Gastrocnemius medialis (tissue), 4 donors: Measurements from ENCODE around the gene RUNDC3A. TPM values are rescaled to one million over a fixed set of nuclear protein-coding genes. Genes with fewer than 3 reads are reported as not detected.

ENCODE experiments used
- ATAC-seq, 2 donors: fragments of 150-250 bp; one replicate each; pipeline ENCODE4 v1.9.1; 2016
- DNase-seq, 2 donors: peaks; one replicate each; pipeline ENCODE4 v3.0.0-alpha.2; 2019
- H3K27ac ChIP-seq, 4 donors: fragments of 200-600 bp; sonication (generic); 1 replicate in 1 of 4; 2 replicates in 3 of 4; pipeline ENCODE4 v1.5.1; 2016 to 2018; ENCODE audit warnings: mild to moderate bottlenecking in 2 of 4, moderate library complexity in 1 of 4
- H3K27me3 ChIP-seq, 3 donors: fragments of 200-600 bp; sonication (generic) in 2 of 3; 1 replicate in 1 of 3; 2 replicates in 2 of 3; pipeline versions ENCODE4 v1.5.1 to v1.6.0; 2016 to 2019; ENCODE audit warnings: mild to moderate bottlenecking in 1 of 3, moderate library complexity in 1 of 3
- H3K36me3 ChIP-seq, 2 donors: fragments of 200-600 bp; sonication (generic) in 1 of 2; one replicate each; pipeline ENCODE4 v1.5.1; 2017 to 2018
- H3K4me1 ChIP-seq, 2 donors: fragments of 200-600 bp; sonication (generic) in 1 of 2; one replicate each; pipeline ENCODE4 v1.5.1; 2016 to 2017; ENCODE audit warnings: mild to moderate bottlenecking in 2 of 2
- H3K4me3 ChIP-seq, 4 donors: fragments of 200-600 bp; sonication (generic) in 3 of 4; 1 replicate in 1 of 4; 2 replicates in 3 of 4; pipeline ENCODE4 v1.5.1; 2016 to 2019; ENCODE audit warnings: mild to moderate bottlenecking in 2 of 4
- H3K9me3 ChIP-seq, 3 donors: fragments of 200-600 bp; sonication (generic) in 2 of 3; 1 replicate in 1 of 3; 2 replicates in 2 of 3; pipeline ENCODE4 v1.5.1; 2016 to 2019
- POLR2A ChIP-seq, 2 donors: fragments of 450-650 bp; IDR thresholded peaks; one replicate each; pipeline ENCODE4 v1.6.1; 2017; ENCODE audit warnings: antibody characterized with exemption in 2 of 2, mild to moderate bottlenecking in 2 of 2, moderate library complexity in 2 of 2
- in situ Hi-C, 4 donors: fragments of 200-750 bp; cut with MboI; loops; one replicate each; pipeline versions ENCODE4 v1.15.0 to v1.8.0; 2017; ENCODE audit warnings: low sequenced_read_pairs in 4 of 4
- intact Hi-C: fragments of 100-400 bp; cut with DNase I; formaldehyde crosslinking; loops from one replicate; pipeline ENCODE4 v1.15.1; 2023; ENCODE audit warnings: low total_unique reads
- total RNA-seq, 4 donors: library from RNA; depleted of rRNA; stranded (reverse); fragments of >200 nt; gene quantifications; one replicate each; pipeline versions ENCODE4 v1.1.0 to v1.2.3, GENCODE V29; 2016
- TF ChIP-seq, protein P1 (sequence below), 5 experiments: fragments of 450-650 bp in 3 of 5; fragments of 200-600 bp in 2 of 5; sonication (generic) in 2 of 5; IDR thresholded peaks in 4 of 5; conservative IDR thresholded peaks in 1 of 5; 1 replicate in 4 of 5; 2 replicates in 1 of 5; pipeline ENCODE4 v1.5.1; 2016 to 2019; ENCODE audit warnings: antibody characterized with exemption in 5 of 5, mild to moderate bottlenecking in 3 of 5, moderate library complexity in 3 of 5

The RUNDC3A gene
- total RNA-seq, 4 donors from 2014 or later, result not detected

DNA sequence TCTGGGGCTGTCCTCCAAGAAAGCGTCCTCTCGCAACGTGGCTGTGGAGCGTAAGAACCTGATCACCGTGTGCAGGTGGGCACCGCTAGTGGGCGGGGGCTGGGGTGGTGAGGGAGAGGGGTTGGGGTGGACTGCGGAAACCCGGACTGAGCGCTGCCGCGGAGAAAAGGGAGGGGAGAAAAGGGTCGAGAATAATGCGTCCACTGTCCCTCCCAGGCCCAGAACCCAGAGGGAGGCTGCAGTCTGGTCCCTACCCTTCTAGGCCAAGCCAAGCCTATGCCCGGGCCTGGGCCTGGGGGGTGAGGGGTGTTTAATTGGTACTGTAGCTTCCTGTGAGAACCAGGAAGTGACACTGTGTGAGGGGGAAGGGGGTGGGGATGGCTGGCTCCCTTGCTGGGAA, 464 bp downstream of the RUNDC3A start:
- in situ Hi-C loops, result no loop called here
- no peaks in the 10 kb centered on the region for H3K9me3 ChIP-seq
- no peak for ATAC-seq

DNA sequence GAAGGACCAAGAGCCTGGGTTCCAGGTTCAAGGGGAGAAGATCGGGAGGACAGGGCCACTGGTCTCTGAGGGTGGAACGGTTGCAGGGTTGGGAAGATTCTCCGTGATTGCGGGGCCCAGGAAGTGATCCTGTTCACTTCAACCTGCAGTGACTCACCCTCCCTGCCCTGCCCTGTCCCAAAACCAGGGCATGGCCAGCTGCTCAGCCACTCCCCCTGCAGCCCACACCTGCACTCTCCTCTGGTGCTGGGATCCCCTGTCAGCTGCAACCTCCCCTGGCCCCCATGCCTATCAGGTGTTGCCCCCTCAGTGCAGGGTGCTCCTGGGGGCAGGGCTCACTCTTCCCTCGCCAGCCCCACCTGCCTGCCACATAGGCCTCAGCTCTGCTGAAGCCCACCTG, 1.1 kb downstream of the RUNDC3A start:
- Histone ChIP-seq H3K27me3 (peaks cover 15 to 33% (median 26%) of the 10 kb centered on the region in 3 donors), H3K4me3 (no peak overlapping the region), H3K4me1 (peaks cover 7 to 18% of the 10 kb centered on the region in 2 donors), H3K9me3 (no peaks in the 10 kb centered on the region), H3K36me3 (no peaks in the 10 kb centered on the region), H3K27ac (no peak overlapping the region)
- in situ Hi-C loops, result no loop called here
- TF ChIP-seq, protein P1, sequence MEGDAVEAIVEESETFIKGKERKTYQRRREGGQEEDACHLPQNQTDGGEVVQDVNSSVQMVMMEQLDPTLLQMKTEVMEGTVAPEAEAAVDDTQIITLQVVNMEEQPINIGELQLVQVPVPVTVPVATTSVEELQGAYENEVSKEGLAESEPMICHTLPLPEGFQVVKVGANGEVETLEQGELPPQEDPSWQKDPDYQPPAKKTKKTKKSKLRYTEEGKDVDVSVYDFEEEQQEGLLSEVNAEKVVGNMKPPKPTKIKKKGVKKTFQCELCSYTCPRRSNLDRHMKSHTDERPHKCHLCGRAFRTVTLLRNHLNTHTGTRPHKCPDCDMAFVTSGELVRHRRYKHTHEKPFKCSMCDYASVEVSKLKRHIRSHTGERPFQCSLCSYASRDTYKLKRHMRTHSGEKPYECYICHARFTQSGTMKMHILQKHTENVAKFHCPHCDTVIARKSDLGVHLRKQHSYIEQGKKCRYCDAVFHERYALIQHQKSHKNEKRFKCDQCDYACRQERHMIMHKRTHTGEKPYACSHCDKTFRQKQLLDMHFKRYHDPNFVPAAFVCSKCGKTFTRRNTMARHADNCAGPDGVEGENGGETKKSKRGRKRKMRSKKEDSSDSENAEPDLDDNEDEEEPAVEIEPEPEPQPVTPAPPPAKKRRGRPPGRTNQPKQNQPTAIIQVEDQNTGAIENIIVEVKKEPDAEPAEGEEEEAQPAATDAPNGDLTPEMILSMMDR (IDR thresholded peaks at IDR 0.05 in 4 of 5, conservative IDR thresholded peaks at IDR 0.05 in 1 of 5), result no peak
- no peak for TF ChIP-seq POLR2A (IDR thresholded peaks at IDR 0.05)
- ATAC-seq, result no peak
- intact Hi-C loops, result no loop called here
- no peak for DNase-seq

More for the DNA sequence above, 464 bp downstream of the RUNDC3A start:
- peak overlapping the region in 3 of 4 donors; percentile 49 to 56 (median 51) for H3K4me3 ChIP-seq
- TF ChIP-seq POLR2A (IDR thresholded peaks at IDR 0.05), result no peak
- TF ChIP-seq, protein P1 (IDR thresholded peaks at IDR 0.05 in 4 of 5, conservative IDR thresholded peaks at IDR 0.05 in 1 of 5), result no peak
- intact Hi-C loops, result no loop called here
- peaks cover 7 to 18% of the 10 kb centered on the region in 2 donors for H3K4me1 ChIP-seq
- no peaks in the 10 kb centered on the region for H3K36me3 ChIP-seq
- no peak for DNase-seq
- no peak overlapping the region for H3K27ac ChIP-seq
- peaks cover 15 to 27% (median 23%) of the 10 kb centered on the region in 3 donors for H3K27me3 ChIP-seq

DNA sequence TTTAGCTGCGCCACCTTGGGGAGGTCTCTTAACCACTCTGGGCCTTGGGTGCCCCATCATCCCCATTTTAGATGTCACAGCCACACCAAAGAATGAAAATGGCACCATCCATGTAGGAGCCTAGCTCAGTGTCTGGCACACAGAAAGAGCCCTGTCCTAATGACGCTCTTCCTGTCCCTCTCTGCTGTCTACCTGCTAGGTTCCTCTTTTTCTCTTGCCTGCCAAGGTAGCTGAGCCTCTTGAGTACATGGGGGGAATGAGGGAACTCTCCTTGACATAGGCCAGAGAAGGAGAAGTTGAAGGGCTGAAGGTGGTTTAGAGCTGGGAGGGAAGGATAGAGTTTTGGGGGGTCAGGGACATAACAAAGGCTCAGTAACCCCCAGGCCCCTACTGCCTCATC, 1.8 kb downstream of the RUNDC3A start:
- peaks cover 21 to 39% (median 25%) of the 10 kb centered on the region in 3 donors for H3K27me3 ChIP-seq
- H3K9me3 ChIP-seq, result no peaks in the 10 kb centered on the region
- no peaks in the 10 kb centered on the region for H3K36me3 ChIP-seq
- H3K4me1 ChIP-seq, result peaks cover 7 to 22% of the 10 kb centered on the region in 2 donors
- intact Hi-C loops, result no loop called here
- no peak overlapping the region for H3K4me3 ChIP-seq
- in situ Hi-C loops, result no loop called here
- H3K27ac ChIP-seq, result no peak overlapping the region
- TF ChIP-seq POLR2A (IDR thresholded peaks at IDR 0.05), result no peak
- TF ChIP-seq, protein P1 (IDR thresholded peaks at IDR 0.05 in 4 of 5, conservative IDR thresholded peaks at IDR 0.05 in 1 of 5), result no peak
- ATAC-seq (no peak), DNase-seq (no peak)

DNA sequence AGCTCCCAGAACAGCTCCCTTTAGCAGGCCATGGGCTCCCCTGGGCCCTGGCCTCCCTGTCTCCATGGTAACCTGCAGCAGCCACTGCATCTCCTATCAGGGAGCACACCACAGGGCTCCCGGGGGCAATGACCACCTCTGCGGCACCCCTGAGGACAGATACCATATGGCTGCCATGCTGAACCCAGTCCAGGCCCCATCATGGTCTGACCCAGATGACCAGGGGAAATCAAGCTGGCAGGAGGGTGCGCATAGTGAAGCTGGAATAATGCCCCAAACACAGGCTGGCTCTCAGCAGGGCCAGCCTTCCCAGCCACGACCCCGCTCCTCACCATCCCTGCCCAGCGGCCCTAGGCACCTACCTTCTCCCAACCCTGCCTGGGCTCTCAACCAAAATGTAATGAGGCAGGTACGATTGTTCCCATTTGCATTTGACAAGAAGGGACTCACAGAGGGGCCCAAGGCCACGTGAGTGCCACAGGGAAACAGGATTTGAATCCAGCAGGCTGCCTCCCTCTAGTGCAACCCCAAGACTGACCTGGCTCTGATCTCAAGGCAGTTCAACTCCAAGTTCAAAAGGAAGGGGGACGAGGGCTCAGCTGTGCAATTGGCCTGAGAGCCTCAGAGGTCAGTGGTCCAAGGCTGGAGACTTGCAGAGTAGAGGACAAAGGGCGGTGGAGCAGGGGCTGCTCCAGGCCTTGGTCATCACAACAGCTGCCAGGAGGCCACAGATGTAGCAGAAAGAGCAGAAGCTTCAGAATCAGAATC, 2.4 kb downstream of the RUNDC3A start:
- no peak overlapping the region for H3K27ac ChIP-seq
- peaks cover 25 to 39% (median 26%) of the 10 kb centered on the region in 3 donors for H3K27me3 ChIP-seq
- DNase-seq, result no peak
- H3K4me3 ChIP-seq, result no peak overlapping the region
- in situ Hi-C loops, result no loop called here
- no peak for TF ChIP-seq POLR2A (IDR thresholded peaks at IDR 0.05)
- TF ChIP-seq, protein P1 (IDR thresholded peaks at IDR 0.05 in 4 of 5, conservative IDR thresholded peaks at IDR 0.05 in 1 of 5), result no peak
- no peak for ATAC-seq
- no peaks in the 10 kb centered on the region for H3K9me3 ChIP-seq
- intact Hi-C loops, result no loop called here
- peaks cover 7 to 22% of the 10 kb centered on the region in 2 donors for H3K4me1 ChIP-seq
- H3K36me3 ChIP-seq, result no peaks in the 10 kb centered on the region
